ENCODE results near the gene RSAD2. TPM values are rescaled to one million over a fixed set of nuclear protein-coding genes. Genes with fewer than 3 reads are reported as not detected.

Gene RSAD2
- total and polyA plus RNA-seq, 2 donors (not counting 3 experiments of a cell fraction or from before 2014, with no cell fraction given) = 0.03 to 0.18 TPM

DNA sequence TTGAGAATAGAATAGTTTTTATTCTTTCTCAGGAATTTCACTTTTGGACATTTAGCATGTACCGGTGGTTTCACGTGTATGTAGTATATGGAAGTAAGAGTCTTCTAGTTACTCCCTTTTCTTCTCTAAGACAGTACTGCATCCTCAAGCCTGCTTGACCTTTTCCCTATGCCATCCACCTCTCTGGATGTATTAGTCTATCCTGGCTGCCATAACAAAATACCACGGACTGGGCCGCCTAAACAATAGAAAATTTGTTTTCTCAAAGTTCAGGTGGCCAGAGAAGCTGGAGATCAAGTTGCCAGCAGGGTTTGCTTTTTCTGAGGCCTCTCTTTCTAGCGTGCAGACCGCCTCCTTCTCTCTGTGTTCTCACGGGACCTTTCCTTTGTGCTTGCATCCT lies 10.6 kb upstream of the RSAD2 start:
- no peak overlapping the region for H3K4me2 ChIP-seq (ENCODE audit: insufficient read depth, low read length)
- no peak for DNase-seq (ENCODE audit: low read depth, low spot score)
- no peak overlapping the region for H3K4me3 ChIP-seq (replicated peaks in 1 of 3; ENCODE audit: insufficient read depth in 1 of 3, low read depth in 1 of 3, low read length in 3 of 3)
- H3K36me3 ChIP-seq (ENCODE audit: control insufficient read depth in 2 of 2, extremely low read depth in 1 of 2, insufficient read depth in 2 of 2, low read length in 2 of 2) = no peaks in the 10 kb centered on the region
- no peaks in the 10 kb centered on the region for H4K20me1 ChIP-seq (replicated peaks; ENCODE audit: control insufficient read depth, extremely low read depth, insufficient read depth, low read length)
- no peaks in the 10 kb centered on the region for H3K9me3 ChIP-seq (replicated peaks; ENCODE audit: control insufficient read depth, insufficient read depth, low read length)
- ChIA-PET POLR2A (no interaction called here), CTCF (interaction anchor here (1.2 to 2.4 kb wide), 2 partner anchors 50 to 177 kb away, joined by 4 to 11 read pairs; partner anchors contain the start of gene RNF144A)
- TF ChIP-seq EZH2 (IDR thresholded peaks at IDR 0.05; ENCODE audit: borderline replicate concordance, low read depth, low read length, severe bottlenecking) (no peak), POLR2A (IDR thresholded peaks at IDR 0.05; ENCODE audit: low read depth, low read length) (no peak), FOS (IDR thresholded peaks at IDR 0.05; ENCODE audit: borderline replicate concordance, insufficient read depth, low read length) (no peak), GATA2 (IDR thresholded peaks at IDR 0.05; ENCODE audit: insufficient read depth, insufficient read length, low read depth, low read length) (no peak), MYC (IDR thresholded peaks at IDR 0.05; ENCODE audit: low read depth, low read length) (no peak), JUN (IDR thresholded peaks at IDR 0.05; ENCODE audit: borderline replicate concordance, insufficient read depth, insufficient read length, low read depth) (no peak), POLR2AphosphoS5 (IDR thresholded peaks at IDR 0.05; ENCODE audit: insufficient read depth, low read depth, low read length) (no peak)
- TF ChIP-seq, protein P1, sequence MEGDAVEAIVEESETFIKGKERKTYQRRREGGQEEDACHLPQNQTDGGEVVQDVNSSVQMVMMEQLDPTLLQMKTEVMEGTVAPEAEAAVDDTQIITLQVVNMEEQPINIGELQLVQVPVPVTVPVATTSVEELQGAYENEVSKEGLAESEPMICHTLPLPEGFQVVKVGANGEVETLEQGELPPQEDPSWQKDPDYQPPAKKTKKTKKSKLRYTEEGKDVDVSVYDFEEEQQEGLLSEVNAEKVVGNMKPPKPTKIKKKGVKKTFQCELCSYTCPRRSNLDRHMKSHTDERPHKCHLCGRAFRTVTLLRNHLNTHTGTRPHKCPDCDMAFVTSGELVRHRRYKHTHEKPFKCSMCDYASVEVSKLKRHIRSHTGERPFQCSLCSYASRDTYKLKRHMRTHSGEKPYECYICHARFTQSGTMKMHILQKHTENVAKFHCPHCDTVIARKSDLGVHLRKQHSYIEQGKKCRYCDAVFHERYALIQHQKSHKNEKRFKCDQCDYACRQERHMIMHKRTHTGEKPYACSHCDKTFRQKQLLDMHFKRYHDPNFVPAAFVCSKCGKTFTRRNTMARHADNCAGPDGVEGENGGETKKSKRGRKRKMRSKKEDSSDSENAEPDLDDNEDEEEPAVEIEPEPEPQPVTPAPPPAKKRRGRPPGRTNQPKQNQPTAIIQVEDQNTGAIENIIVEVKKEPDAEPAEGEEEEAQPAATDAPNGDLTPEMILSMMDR (IDR thresholded peaks at IDR 0.05; ENCODE audit: extremely low read depth in 1 of 2, insufficient read depth in 1 of 2, low read depth in 1 of 2, low read length in 2 of 2) = no peak
- TF ChIP-seq, protein P2, sequence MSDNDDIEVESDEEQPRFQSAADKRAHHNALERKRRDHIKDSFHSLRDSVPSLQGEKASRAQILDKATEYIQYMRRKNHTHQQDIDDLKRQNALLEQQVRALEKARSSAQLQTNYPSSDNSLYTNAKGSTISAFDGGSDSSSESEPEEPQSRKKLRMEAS (IDR thresholded peaks at IDR 0.05; ENCODE audit: insufficient read depth, insufficient read length) = no peak
- no peak overlapping the region for H3K27ac ChIP-seq (ENCODE audit: insufficient read depth, low read depth, low read length)
- no peak overlapping the region for H3K9ac ChIP-seq (replicated peaks; ENCODE audit: extremely low read depth, insufficient read depth, low read length)
- intact Hi-C loops (cut with micrococcal nuclease) (no loop called here), dilution Hi-C loops (cut with MboI; ENCODE audit: extremely low pct_ligation_motif_present, low sequenced_read_pairs) (no loop called here)
- no TSS peak for BruUV-seq (replicated peaks)
- no peaks in the 10 kb centered on the region for H3K9me1 ChIP-seq (replicated peaks; ENCODE audit: control insufficient read depth, extremely low read depth, insufficient read depth, low read length)
- peaks cover 4% of the 10 kb centered on the region for H3K4me1 ChIP-seq (ENCODE audit: control insufficient read depth, extremely low read depth, insufficient read depth, low read length)
- H3K79me2 ChIP-seq (ENCODE audit: control insufficient read depth, insufficient read depth, low read length) = no peaks in the 10 kb centered on the region
- peaks cover 7 to 8% of the 10 kb centered on the region in 2 experiments for H3K27me3 ChIP-seq (ENCODE audit: control insufficient read depth in 2 of 2, insufficient read depth in 2 of 2, low read length in 2 of 2)
- FAIRE-seq = no peak
- H2AFZ ChIP-seq (ENCODE audit: low read depth, low read length) = no peak overlapping the region
